Immature natural killer cell (primary cell): Measurements from ENCODE around the gene USP53. TPM values are rescaled to one million over a fixed set of nuclear protein-coding genes. Genes with fewer than 3 reads are reported as not detected.
"Not testable (repeated sequence)": the region's sequence is repeated elsewhere in the genome, so short reads cannot be mapped to it uniquely, and the experiment has no call there.

Experiments used
- DNase-seq, 3 donors: peaks; one replicate each; pipeline ENCODE4 v3.0.0; 2022; ENCODE audit warnings: mixed read lengths in 1 of 3
- H3K27ac Mint-ChIP-seq, 6 donors: one replicate each; pipeline ENCODE4 v1.8.0; 2020; ENCODE audit warnings: mixed read lengths in 6 of 6, mild to moderate bottlenecking in 5 of 6, inconsistent platforms in 4 of 6, moderate library complexity in 3 of 6
- H3K27me3 Mint-ChIP-seq, 3 donors: one replicate each; pipeline ENCODE4 v1.8.0; 2020 to 2021; ENCODE audit warnings: low read depth in 3 of 3, mild to moderate bottlenecking in 3 of 3, mixed read lengths in 3 of 3, moderate library complexity in 3 of 3, inconsistent platforms in 1 of 3
- H3K36me3 Mint-ChIP-seq, 3 donors: one replicate each; pipeline ENCODE4 v1.8.0; 2020; ENCODE audit warnings: mixed read lengths in 3 of 3, inconsistent platforms in 2 of 3, mild to moderate bottlenecking in 2 of 3
- H3K4me1 Mint-ChIP-seq, 2 donors: one replicate each; pipeline ENCODE4 v1.8.0; 2020; ENCODE audit warnings: inconsistent platforms in 2 of 2, mild to moderate bottlenecking in 2 of 2, mixed read lengths in 2 of 2, moderate library complexity in 1 of 2
- H3K4me3 Mint-ChIP-seq, 5 donors: one replicate each; pipeline ENCODE4 v1.8.0; 2020; ENCODE audit warnings: mild to moderate bottlenecking in 5 of 5, mixed read lengths in 5 of 5, inconsistent platforms in 3 of 5, moderate library complexity in 3 of 5
- H3K9me3 Mint-ChIP-seq, 6 donors: one replicate each; pipeline ENCODE4 v1.8.0; 2020; ENCODE audit warnings: mild to moderate bottlenecking in 6 of 6, mixed read lengths in 6 of 6, inconsistent platforms in 4 of 6, moderate library complexity in 3 of 6
- polyA plus RNA-seq, 3 donors: library from polyadenylated mRNA; unstranded; fragments of 300-500 nt; fragmentation: Illumina TruSeq; gene quantifications; one replicate each; pipeline ENCODE4 v1.2.3, GENCODE V29; 2021

The USP53 gene
- polyA plus RNA-seq, 3 donors from 2014 or later = 1.9 to 7.6 (median 4.7) TPM

GRCh38 chr4:119321921-119322687 lies 109.6 kb downstream of the USP53 start, which contains the start of gene FABP2:
FABP2 (minus strand) TSS chr4:119322138; CDS start chr4:119322102, 36 bp downstream.
- no peak within 1 kb of the TSS for H3K4me3 Mint-ChIP-seq
- H3K27ac Mint-ChIP-seq = no peak within 1 kb of the TSS
- peaks cover 0 to 4% (median 0%) of the 10 kb centered on the region in 3 donors for H3K27me3 Mint-ChIP-seq
- H3K36me3 Mint-ChIP-seq = no peaks in the 10 kb centered on the region
- H3K4me1 Mint-ChIP-seq = no peaks in the 10 kb centered on the region
- no peak for DNase-seq
- no peaks in the 10 kb centered on the region for H3K9me3 Mint-ChIP-seq

GRCh38 chr4:119328695-119329094 lies 116.2 kb downstream of the USP53 start:
- Mint-ChIP-seq H3K36me3 (peaks cover 0 to 3% (median 3%) of the 10 kb centered on the region in 3 donors), H3K27ac (no peak overlapping the region), H3K9me3 (peaks cover 0 to 3% (median 0%) of the 10 kb centered on the region in 6 donors), H3K4me1 (no peaks in the 10 kb centered on the region), H3K4me3 (no peak overlapping the region), H3K27me3 (peaks cover 0 to 9% (median 0%) of the 10 kb centered on the region in 3 donors)
- DNase-seq = no peak

- no peak overlapping the region for H3K27ac Mint-ChIP-seq
- H3K9me3 Mint-ChIP-seq = peaks cover 0 to 3% (median 0%) of the 10 kb centered on the region in 6 donors
- peaks cover 0 to 9% (median 0%) of the 10 kb centered on the region in 3 donors for H3K27me3 Mint-ChIP-seq
- no peak overlapping the region for H3K4me3 Mint-ChIP-seq
- no peaks in the 10 kb centered on the region for H3K4me1 Mint-ChIP-seq
- no peak for DNase-seq
- peaks cover 0 to 3% (median 3%) of the 10 kb centered on the region in 3 donors for H3K36me3 Mint-ChIP-seq
These were observed 117.5 kb downstream of the USP53 start for GRCh38 chr4:119329835-119330620.

- H3K27me3 Mint-ChIP-seq, DNase-seq, H3K4me1 Mint-ChIP-seq: not testable (repeated sequence)
These were observed 123.9 kb downstream of the USP53 start for GRCh38 chr4:119336332-119336979.

GRCh38 chr4:119337010-119337409 lies 124.5 kb downstream of the USP53 start:
- Mint-ChIP-seq H3K4me1 (no peaks in the 10 kb centered on the region), H3K27me3 (peaks cover 0 to 4% (median 4%) of the 10 kb centered on the region in 3 donors), H3K27ac (no peak overlapping the region), H3K9me3 (peaks cover 0 to 3% (median 0%) of the 10 kb centered on the region in 6 donors), H3K4me3 (no peak overlapping the region), H3K36me3 (peaks cover 0 to 3% (median 0%) of the 10 kb centered on the region in 3 donors)
- DNase-seq = no peak

More at GRCh38 chr4:119336332-119336979, 123.9 kb downstream of the USP53 start:
- H3K36me3 Mint-ChIP-seq, H3K27ac Mint-ChIP-seq, H3K9me3 Mint-ChIP-seq, H3K4me3 Mint-ChIP-seq: not testable (repeated sequence)

GRCh38 chr4:119339895-119340294 lies 127.4 kb downstream of the USP53 start:
- not testable (repeated sequence) for DNase-seq, H3K4me1 Mint-ChIP-seq, H3K27me3 Mint-ChIP-seq, H3K36me3 Mint-ChIP-seq, H3K27ac Mint-ChIP-seq, H3K9me3 Mint-ChIP-seq, H3K4me3 Mint-ChIP-seq

GRCh38 chr4:119343293-119343692 lies 130.8 kb downstream of the USP53 start:
- not testable (repeated sequence) for H3K4me1 Mint-ChIP-seq, H3K27me3 Mint-ChIP-seq, H3K4me3 Mint-ChIP-seq, H3K36me3 Mint-ChIP-seq, H3K9me3 Mint-ChIP-seq, H3K27ac Mint-ChIP-seq, DNase-seq

Other genes starting within 250 kb of the USP53 start
- gene MYOZ2, start 76.9 kb upstream of the USP53 start, polyA plus RNA-seq = not detected
- not detected for gene FABP2, start 109.4 kb downstream of the USP53 start, polyA plus RNA-seq